ENCODE measurements around the gene MX2.

DNA sequence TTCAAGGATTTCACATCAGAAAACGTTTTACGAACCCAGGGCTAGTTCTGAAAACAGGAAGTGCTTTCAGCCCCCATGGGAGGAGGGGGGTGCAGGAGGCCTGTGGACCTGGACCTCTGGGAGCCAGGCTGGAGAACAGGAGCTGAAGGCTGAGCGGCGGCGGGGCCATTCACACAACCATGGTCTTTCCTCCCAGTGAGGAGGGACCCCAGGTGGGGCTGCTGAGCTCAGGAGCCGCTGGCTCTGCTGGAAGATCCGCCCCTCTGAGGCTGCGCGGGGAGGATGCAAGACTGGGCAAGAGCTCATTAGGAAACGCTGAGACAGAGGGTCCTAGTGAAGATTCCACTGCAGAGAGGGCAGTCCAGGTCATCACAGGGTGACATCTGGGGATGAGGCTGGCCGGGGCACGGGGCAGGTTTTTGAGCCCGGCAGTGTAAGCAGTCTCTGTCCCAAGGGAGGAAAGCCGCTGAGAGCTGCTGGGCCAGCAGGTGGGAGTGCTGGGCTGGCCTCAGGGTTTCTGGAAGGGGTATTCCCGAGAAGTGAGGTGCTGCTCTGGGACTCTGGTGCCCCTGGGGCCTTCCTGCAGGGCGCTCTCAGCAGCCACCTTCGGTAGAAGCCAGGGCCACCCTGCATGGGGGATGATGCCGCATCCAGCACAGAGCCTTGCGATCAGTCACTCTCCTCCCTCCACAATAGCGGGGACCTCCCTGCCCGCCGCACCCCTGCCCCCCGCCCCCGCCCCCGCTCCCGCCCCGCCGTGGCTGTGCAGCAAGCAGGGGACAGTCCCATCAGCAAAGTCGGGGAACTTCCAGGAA is 7.5 kb downstream of the MX2 start:
- TF ChIP-seq, protein P1, sequence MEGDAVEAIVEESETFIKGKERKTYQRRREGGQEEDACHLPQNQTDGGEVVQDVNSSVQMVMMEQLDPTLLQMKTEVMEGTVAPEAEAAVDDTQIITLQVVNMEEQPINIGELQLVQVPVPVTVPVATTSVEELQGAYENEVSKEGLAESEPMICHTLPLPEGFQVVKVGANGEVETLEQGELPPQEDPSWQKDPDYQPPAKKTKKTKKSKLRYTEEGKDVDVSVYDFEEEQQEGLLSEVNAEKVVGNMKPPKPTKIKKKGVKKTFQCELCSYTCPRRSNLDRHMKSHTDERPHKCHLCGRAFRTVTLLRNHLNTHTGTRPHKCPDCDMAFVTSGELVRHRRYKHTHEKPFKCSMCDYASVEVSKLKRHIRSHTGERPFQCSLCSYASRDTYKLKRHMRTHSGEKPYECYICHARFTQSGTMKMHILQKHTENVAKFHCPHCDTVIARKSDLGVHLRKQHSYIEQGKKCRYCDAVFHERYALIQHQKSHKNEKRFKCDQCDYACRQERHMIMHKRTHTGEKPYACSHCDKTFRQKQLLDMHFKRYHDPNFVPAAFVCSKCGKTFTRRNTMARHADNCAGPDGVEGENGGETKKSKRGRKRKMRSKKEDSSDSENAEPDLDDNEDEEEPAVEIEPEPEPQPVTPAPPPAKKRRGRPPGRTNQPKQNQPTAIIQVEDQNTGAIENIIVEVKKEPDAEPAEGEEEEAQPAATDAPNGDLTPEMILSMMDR (IDR thresholded peaks at IDR 0.05): no peak
- TF ChIP-seq POLR2A (IDR thresholded peaks at IDR 0.05): no peak
